ENCODE results near the gene TMPRSS13.

TMPRSS13 gene

DNA sequence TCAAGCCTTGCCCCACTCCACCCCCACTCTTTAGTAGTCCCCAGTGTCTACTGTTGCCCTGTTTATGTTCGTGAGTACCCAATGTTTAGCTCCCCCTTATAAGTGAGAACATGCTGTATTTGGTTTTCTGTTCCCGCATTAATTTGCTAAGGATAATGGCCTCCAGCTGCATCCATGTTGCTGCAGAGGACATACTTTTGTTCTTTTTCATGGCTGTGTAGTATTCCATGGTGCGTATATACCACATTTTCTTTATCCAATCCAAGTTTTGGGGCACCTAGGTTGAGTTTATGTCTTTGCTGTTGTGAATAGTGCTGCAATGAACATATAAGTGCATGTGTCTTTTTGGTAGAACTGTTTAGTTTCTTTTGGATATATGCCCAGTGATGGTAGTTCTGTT lies 36.6 kb downstream of the TMPRSS13 start:
- DNase-seq (ENCODE audit: low spot score) = no peak

- no peak for DNase-seq (ENCODE audit: low spot score)
Observed at GRCh38 chr11:117891362-117891761, 37.8 kb downstream of the TMPRSS13 start.

DNA sequence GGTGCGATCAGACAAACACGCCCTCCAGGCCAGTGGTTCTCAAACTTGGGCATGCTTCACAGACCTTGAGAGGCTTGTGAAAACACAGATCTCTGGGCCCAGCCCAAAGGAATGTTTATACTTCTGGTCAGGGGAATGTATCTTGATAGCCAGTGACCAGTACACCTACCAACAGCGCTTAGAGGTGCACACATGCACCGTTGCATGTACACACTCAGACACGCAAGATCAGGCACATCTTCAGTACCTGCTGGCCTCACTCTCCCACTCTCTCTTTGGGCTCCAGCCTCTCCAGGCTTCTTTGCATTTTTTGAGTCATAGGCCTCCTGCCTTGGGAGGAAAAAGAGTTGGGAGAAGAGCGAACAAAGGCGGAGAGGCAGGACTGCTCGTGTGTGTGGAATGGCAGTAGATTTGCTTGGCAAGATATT lies 41.0 kb downstream of the TMPRSS13 start:
- no peak for DNase-seq (ENCODE audit: low spot score)

- no peak for DNase-seq (ENCODE audit: low spot score)
Observed at GRCh38 chr11:117887431-117888138, 41.6 kb downstream of the TMPRSS13 start.

GRCh38 chr11:117885777-117886176 lies 43.4 kb downstream of the TMPRSS13 start:
- no peak for DNase-seq (ENCODE audit: low spot score)

- DNase-seq (ENCODE audit: low spot score) = no peak
Observed at GRCh38 chr11:117884994-117885393, 44.2 kb downstream of the TMPRSS13 start.

DNA sequence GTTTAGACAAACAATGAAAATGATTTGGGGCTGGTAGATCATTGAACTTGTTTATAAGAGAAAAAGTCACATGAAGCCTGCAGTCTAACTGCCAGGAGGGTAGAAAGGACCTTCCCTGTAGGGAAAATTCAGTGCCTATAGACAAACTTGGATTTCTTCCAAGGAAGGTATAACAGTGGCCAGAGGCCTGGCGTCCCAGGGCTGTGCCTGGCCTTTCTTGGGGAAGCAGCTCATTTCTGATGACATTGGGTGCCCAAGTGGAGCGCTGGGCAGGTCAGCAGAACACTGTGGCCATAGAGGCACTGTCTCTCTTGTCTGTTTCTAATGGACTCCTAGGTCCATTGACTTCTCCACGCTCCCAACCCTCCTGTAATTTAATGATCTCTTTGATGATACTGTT lies 46.1 kb downstream of the TMPRSS13 start:
- DNase-seq (ENCODE audit: low spot score) = no peak

GRCh38 chr11:117882311-117882905 lies 46.8 kb downstream of the TMPRSS13 start:
- no peak for DNase-seq (ENCODE audit: low spot score)

DNA sequence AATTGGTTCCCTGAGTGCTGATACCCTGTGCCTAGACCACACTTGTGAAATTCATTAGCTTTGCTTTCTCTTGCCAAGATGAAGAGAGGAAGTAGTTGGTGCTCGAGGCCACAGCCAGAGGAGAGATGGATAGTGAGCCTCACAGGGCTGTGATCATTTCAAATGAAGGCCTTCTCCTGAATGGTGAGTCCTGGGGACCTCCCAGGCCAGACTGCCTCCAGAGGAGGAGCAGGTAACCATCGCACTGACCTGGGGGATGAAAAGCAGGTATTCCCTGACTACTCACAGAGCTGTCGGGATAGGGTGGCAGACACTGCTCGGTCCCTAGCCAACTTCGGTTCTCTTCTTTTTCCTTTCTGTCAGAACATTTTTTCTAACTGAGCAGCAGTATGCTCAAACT lies 48.0 kb downstream of the TMPRSS13 start:
- no peak for DNase-seq (ENCODE audit: low spot score)

GRCh38 chr11:117879516-117880480 lies 49.4 kb downstream of the TMPRSS13 start:
- no peak for DNase-seq (ENCODE audit: low spot score)

GRCh38 chr11:117878939-117879475 lies 50.2 kb downstream of the TMPRSS13 start:
- no peak for DNase-seq (ENCODE audit: low spot score)

- DNase-seq (ENCODE audit: low spot score) = no peak
Observed at GRCh38 chr11:117878314-117878938, 50.8 kb downstream of the TMPRSS13 start.

DNA sequence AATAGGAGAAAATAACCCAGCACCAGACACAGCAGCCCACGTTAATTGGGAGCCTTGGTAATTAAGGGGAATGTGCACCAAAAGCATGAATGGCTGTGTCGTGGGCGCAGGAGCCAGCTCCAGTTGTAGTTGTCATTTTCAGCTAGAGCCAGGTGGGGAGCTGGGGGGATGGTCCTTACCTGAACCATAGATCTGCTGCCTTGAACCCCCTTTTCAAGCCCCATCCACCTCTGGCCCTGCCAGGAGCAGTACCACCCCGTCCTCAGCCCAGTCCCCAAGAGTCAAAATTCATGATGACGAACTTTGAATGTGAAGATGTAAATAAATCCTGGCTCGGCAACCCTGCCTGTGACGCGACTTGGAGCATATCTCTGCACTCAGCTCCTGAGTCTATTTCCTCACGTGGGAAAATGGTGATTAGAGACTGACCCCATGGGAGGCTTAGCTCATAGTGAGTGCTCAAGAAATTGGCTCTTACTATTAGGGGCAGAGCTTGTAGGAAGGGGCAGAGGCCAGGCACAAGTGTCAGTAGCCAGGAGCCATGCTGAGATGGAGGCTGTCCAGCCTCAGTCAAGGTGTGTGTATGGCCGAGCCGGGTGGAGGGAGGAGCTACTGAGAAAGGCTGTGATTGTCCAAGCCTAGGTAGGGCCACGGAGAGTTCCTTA lies 52.0 kb downstream of the TMPRSS13 start:
- DNase-seq (ENCODE audit: low spot score) = no peak

DNA sequence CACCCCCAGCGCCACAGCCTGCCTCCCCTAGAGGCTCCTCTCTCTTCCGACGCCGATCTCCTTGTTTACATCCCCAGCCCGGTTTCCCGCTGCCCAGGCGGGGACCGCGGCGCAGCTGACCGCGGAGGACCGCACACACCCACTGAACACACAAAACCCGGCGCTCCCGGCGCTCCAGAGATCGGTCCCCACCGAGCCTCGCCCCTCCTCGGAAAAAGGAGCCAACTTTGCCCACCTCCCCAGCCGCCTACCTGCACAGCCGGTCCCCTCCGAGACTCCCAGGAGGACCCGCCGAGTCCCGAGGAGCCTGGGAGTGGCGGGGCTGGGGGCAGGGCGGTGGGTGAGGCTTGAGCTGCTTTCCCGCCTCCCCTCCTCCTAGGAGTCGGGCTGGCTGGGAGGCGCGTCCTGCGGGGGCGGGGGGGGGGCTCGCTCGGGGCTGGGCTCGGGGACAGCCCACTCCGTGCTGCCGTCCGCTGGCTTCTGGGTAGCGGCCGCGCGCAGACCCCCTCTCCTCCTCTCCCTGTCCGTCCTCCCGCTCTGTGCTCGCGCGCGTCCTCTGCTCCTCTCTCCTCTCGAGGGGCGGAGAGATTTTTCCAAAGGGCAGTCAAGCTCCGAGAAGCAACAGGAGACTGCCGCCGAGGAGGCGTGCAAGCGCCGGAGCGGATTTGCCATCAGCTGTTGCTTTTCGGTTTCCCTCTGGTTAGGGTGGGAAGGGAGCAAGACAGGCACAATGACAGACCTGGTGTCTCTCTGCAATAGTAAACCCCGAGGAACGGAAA lies 52.7 kb downstream of the TMPRSS13 start, which contains the start of gene FXYD6:
Gene FXYD6 (minus strand): TSS at position 318 of the 779 bp plus-strand sequence. CDS start 33,882 bp downstream, outside the sequence.
- DNase-seq (ENCODE audit: low spot score) = no peak

DNA sequence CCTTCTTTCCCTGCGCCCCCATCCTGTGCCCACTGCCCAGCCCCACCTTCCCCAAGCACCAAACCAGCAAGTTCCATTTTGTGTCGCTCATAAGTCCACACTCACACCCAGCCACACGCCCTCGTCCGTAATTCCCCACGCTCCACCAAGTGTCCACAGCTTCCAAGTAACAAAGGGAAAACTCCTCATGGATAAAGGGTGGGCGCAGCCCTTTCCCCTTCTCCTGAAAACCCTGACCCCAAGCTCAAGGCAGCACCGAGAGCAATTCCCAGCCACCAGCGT lies 53.2 kb downstream of the TMPRSS13 start:
- no peak for DNase-seq (ENCODE audit: low spot score)

GRCh38 chr11:117875382-117876058 lies 53.7 kb downstream of the TMPRSS13 start:
- DNase-seq (ENCODE audit: low spot score) = peak; percentile 14

DNA sequence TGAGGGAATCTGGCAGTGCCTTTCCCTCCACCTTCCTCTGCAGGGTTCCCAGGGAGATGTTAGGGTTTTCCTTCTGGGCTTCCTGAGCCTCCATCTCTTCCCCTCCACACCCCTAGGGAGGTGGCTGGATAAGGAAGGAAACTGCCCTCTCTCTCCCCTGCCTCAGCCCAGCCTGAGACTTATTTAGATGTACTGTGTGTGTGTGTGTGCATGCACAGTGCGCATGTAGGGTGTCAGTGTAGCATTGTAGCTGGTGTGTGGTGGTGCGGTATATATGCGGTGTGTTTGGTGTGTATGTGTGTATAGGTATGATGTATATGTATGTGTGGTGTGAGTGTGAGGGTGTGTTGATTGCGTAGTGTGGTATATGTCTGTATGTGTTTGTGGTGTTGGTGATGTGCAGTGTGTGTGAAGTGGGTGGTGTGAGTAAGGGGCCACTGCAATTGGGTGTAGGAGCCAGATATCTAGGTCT lies 54.3 kb downstream of the TMPRSS13 start:
- no peak for DNase-seq (ENCODE audit: low spot score)

DNA sequence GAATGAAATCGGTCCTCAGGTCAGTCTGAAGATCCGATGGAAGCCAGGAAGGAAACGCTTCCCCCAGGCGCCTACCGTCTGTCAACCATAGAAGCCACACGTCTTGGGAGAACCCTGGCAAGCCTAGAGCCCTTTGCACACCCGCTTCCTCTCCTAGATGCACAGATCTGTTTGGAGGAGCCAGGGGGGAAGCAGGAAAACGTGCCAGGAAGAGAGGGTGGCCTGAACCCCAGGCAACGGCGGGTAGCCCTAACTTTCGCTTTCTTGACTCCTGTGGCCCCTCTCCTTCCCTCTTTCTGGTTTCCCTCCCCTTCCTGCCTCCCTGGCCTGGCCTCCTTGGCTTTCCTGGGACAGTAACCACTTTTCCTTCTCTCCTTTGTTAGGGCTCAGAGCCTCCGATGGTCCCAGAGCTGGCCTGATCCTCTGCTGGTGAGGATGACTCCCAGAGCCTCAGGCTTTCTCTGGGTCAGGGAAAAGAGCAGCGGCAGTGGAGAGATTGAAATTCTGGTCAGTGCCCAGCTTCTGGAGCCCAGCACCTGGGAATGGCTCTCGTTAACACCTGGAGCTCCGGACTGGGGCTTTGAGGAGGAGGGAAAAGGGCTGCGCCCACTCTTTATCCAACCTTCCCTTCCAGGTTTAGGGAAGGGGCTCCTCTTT lies 54.8 kb downstream of the TMPRSS13 start:
- no peak for DNase-seq (ENCODE audit: low spot score)

DNA sequence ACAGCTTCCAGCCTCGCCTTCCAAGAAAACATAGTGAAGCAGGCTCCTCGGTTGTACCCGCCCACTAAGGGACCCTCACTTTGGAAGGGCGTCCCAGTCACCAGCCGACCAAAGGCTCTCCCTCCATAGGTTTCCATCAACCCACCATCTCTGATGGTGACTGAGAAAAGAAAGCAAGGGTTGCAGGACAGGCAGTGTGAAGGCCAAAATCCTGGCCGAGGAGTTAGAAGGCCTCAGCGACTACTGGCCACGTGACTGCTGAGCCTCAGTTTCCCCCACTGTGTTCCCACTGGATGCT lies 55.4 kb downstream of the TMPRSS13 start:
- DNase-seq (ENCODE audit: low spot score) = no peak
